Mesendoderm (in vitro differentiated cells): ENCODE data around the gene USPL1. TPM values are rescaled to one million over a fixed set of nuclear protein-coding genes. Genes with fewer than 3 reads are reported as not detected.

Source experiments
- DNase-seq: peaks from one replicate; pipeline ENCODE4 v3.0.0; 2013
- H2AK5ac ChIP-seq: 2 replicates; pipeline ENCODE4 v1.6.1; 2013; ENCODE audit warnings: low read length, inconsistent platforms
- H2BK120ac ChIP-seq: 2 replicates; pipeline ENCODE4 v1.6.1; 2013; ENCODE audit warnings: low read depth, mild to moderate bottlenecking, low read length, moderate library complexity, mixed read lengths
- H2BK15ac ChIP-seq: replicated peaks from 2 replicates; pipeline ENCODE4 v1.6.1; 2013; ENCODE audit warnings: low read depth, mild to moderate bottlenecking, moderate library complexity
- H2BK5ac ChIP-seq: 2 replicates; pipeline ENCODE4 v1.6.1; 2013; ENCODE audit warnings: low read length, inconsistent platforms
- H3K18ac ChIP-seq: 2 replicates; pipeline ENCODE4 v1.6.1; 2013; ENCODE audit warnings: mild to moderate bottlenecking, low read length, mixed read lengths
- H3K23ac ChIP-seq: one replicate; pipeline ENCODE4 v1.6.1; 2013; ENCODE audit warnings: low read length
- H3K27ac ChIP-seq: 2 replicates; pipeline ENCODE4 v1.5.1; 2013; ENCODE audit warnings: low read depth, mild to moderate bottlenecking, inconsistent platforms, low read length, moderate library complexity
- H3K27me3 ChIP-seq: 2 replicates; pipeline ENCODE4 v1.6.1; 2013; ENCODE audit warnings: low read length, control low read depth, mild to moderate bottlenecking, inconsistent platforms; ENCODE audit not compliant: insufficient read depth, poor library complexity
- H3K36me3 ChIP-seq: 2 replicates; pipeline ENCODE4 v1.6.1; 2013; ENCODE audit warnings: low read length, inconsistent platforms; ENCODE audit not compliant: control insufficient read depth, insufficient read depth
- H3K4ac ChIP-seq: one replicate; pipeline ENCODE4 v1.6.1; 2013; ENCODE audit warnings: low read depth, mild to moderate bottlenecking, low read length, moderate library complexity
- H3K4me1 ChIP-seq: 2 replicates; pipeline ENCODE4 v1.6.1; 2013; ENCODE audit warnings: low read depth, low read length, inconsistent platforms; ENCODE audit not compliant: control insufficient read depth
- H3K4me2 ChIP-seq: 2 replicates; pipeline ENCODE4 v1.6.1; 2013; ENCODE audit warnings: low read length
- H3K4me3 ChIP-seq: 2 replicates; pipeline ENCODE4 v1.5.1; 2013; ENCODE audit warnings: mild to moderate bottlenecking, low read length
- H3K56ac ChIP-seq: one replicate; pipeline ENCODE4 v1.6.1; 2013; ENCODE audit warnings: low read length
- H3K79me1 ChIP-seq: 2 replicates; pipeline ENCODE4 v1.6.1; 2013; ENCODE audit warnings: low read length, inconsistent platforms
- H3K79me2 ChIP-seq: 2 replicates; pipeline ENCODE4 v1.6.1; 2013; ENCODE audit warnings: mild to moderate bottlenecking, low read length; ENCODE audit not compliant: control insufficient read depth, insufficient read depth
- H3K9ac ChIP-seq: 2 replicates; pipeline ENCODE4 v1.6.1; 2013; ENCODE audit warnings: low read length, inconsistent platforms
- H4K5ac ChIP-seq: one replicate; pipeline ENCODE4 v1.6.1; 2013; ENCODE audit warnings: low read length
- H4K8ac ChIP-seq: one replicate; pipeline ENCODE4 v1.6.1; 2013; ENCODE audit warnings: low read depth, mild to moderate bottlenecking, control low read depth, low read length, moderate library complexity
- WGBS: extraction: QIAGEN DNeasy Blood & Tissue Kit; methylation state at CpG from one replicate; pipeline ENCODE4 v1.1.7; 2013; ENCODE audit warnings: low lambda C conversion rate, missing lambda C conversion rate; ENCODE audit not compliant: insufficient coverage; ENCODE audit errors: extremely low coverage; 5-methylcytosine and 5-hydroxymethylcytosine counted together
- polyA plus RNA-seq, 2 experiments: library from polyadenylated mRNA; stranded (reverse); fragments of 200-250 nt; gene quantifications; one replicate each; pipeline ENCODE4 v1.2.3, GENCODE V29; 2013

USPL1 gene
- polyA plus RNA-seq (2013, experiment 1 of 2), result 9.5 TPM
- 9.7 TPM for polyA plus RNA-seq (2013, experiment 2 of 2)

DNA sequence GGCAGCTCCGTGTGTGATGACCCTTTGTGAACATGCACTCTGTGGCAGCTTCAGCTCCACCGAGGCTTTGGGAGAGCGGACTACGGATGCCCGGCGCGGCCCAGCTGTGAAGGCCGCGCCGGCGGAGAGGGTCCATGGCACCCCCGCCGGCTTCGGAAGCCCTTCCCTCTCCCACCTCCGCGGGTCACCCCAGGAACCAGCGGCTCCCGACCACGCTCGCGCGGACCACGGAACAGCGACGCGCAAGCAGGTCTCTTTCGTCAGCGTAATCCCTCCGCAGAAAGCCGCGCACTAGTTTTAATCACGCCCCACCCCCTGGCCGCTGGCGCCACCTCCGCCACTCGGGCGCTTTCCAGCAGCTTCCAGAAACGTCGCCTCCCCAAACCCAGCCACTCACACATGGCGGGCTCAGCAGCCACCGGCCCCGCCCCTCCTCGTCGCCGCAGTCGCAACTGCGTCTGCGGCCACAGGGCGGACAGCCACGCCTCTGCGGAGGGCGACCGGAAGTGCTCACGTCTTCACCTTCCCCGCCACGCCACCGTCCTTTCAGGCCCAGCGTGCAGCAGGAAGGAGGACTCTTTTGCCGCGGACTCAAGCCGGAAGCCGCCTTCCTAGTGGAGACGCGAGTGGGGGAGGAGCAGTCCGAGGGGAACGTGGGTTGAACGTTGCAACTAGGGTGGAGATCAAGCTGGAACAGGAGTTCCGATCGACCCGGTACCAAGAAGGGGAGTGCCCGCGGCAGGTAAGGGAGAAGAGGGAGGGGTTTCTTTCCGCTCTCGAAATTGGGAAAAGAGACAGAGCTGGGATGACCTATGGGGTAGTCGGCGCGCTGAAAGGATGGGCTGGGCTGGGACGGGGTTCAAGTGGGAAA lies at the start of gene USPL1:
Gene USPL1, plus strand, starts transcription at position 606 of the 871 bp plus-strand sequence. CDS start 3,221 bp downstream, outside the sequence.
- Histone ChIP-seq H3K4me2 (peak within 1 kb of the TSS; percentile 93), H3K79me2 (peaks cover 34% of the 10 kb centered on the region), H3K23ac (peak within 1 kb of the TSS; percentile 87), H2BK120ac (peak within 1 kb of the TSS; percentile 17), H2AK5ac (no peak within 1 kb of the TSS), H3K4me1 (peaks cover 4% of the 10 kb centered on the region), H3K9ac (peak within 1 kb of the TSS; percentile 93), H3K36me3 (no peaks in the 10 kb centered on the region), H4K8ac (no peak within 1 kb of the TSS), H3K27ac (peak within 1 kb of the TSS; percentile 99), H3K79me1 (peaks cover 6% of the 10 kb centered on the region), H4K5ac (peak within 1 kb of the TSS; percentile 65), H3K4ac (peak within 1 kb of the TSS; percentile 64), H2BK5ac (peak within 1 kb of the TSS; percentile 47), H3K56ac (peak within 1 kb of the TSS; percentile 95), H2BK15ac (no peak within 1 kb of the TSS), H3K18ac (peak within 1 kb of the TSS; percentile 82), H3K4me3 (peak within 1 kb of the TSS; percentile 76), H3K27me3 (no peaks in the 10 kb centered on the region)
- peak; percentile 99 for DNase-seq
- no CpG with 5 or more reads among the region's 78 CpGs for WGBS

DNA sequence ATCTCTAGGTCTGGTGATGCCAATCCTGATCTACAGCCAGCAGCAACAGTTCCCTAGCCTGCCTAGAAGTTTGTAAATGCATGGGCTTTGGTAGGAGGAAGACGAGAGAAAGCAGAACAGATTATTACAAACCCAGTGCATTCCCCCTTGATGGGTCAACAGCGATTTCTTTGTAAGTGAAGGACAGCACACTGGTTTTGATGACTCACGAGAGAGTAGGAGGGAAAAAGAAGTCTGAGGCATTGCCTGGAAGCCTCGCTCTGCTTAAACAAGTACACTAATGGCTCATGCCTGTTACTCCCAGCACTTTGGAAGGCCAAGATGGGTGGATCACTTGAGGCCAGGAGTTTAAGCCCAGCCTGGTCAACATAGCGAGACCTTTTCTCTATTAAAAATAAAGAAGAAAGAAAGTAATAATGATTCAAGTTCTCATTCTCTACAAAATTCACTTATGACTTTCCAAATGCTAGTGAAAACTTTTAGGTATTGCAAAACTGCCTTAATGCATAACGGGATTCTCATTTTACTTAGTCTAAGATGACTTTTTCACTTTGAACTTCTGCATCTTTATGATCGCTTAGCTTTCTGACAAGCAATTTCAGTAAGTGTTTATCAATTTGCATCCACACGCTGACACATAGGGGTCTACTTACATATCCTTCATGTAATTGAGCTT lies 47.7 kb upstream of the USPL1 start:
- no peak overlapping the region for H2AK5ac ChIP-seq
- H3K79me1 ChIP-seq, result no peaks in the 10 kb centered on the region
- H2BK5ac ChIP-seq, result no peak overlapping the region
- H3K27me3 ChIP-seq, result no peaks in the 10 kb centered on the region
- no peak overlapping the region for H2BK15ac ChIP-seq
- H3K4me2 ChIP-seq, result no peak overlapping the region
- no peak overlapping the region for H2BK120ac ChIP-seq
- peak overlapping the region; percentile 6 for H3K4ac ChIP-seq
- no peaks in the 10 kb centered on the region for H3K79me2 ChIP-seq
- H3K4me3 ChIP-seq, result no peak overlapping the region
- DNase-seq, result peak; percentile 69
- no peaks in the 10 kb centered on the region for H3K36me3 ChIP-seq
- H3K27ac ChIP-seq, result no peak overlapping the region
- peak overlapping the region; percentile 28 for H3K56ac ChIP-seq
- no peak overlapping the region for H4K8ac ChIP-seq
- H3K23ac ChIP-seq, result no peak overlapping the region
- no peak overlapping the region for H3K9ac ChIP-seq
- no peak overlapping the region for H4K5ac ChIP-seq
- no peaks in the 10 kb centered on the region for H3K4me1 ChIP-seq
- no CpG with 5 or more reads among the region's 8 CpGs for WGBS
- no peak overlapping the region for H3K18ac ChIP-seq

DNA sequence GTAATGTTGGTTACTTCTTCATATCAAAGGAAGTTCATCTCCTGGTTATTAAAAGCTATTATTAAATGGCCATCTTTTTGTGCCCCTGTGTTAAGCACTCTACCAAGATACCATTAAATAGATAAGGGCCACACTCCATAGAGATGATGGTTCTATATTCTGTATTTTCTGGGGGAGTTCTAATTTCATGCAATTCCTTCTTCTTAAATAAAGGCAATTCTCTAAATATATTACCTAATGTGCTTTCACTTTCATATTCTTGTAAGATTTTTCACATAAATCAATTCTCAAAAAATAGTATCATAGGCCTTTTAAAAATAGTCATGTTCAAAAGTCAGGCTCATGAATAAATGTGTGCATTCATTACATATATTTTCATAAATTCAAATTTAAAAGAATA lies 47.0 kb upstream of the USPL1 start:
- Histone ChIP-seq H3K36me3 (no peaks in the 10 kb centered on the region), H4K5ac (no peak overlapping the region), H3K18ac (no peak overlapping the region), H3K4me1 (no peaks in the 10 kb centered on the region), H3K4me3 (no peak overlapping the region), H3K4me2 (no peak overlapping the region), H2BK120ac (no peak overlapping the region), H4K8ac (no peak overlapping the region), H3K79me1 (no peaks in the 10 kb centered on the region), H3K27ac (no peak overlapping the region), H3K4ac (no peak overlapping the region), H2BK15ac (no peak overlapping the region), H3K27me3 (no peaks in the 10 kb centered on the region), H3K9ac (no peak overlapping the region), H3K79me2 (no peaks in the 10 kb centered on the region), H2BK5ac (no peak overlapping the region), H2AK5ac (no peak overlapping the region), H3K23ac (no peak overlapping the region), H3K56ac (no peak overlapping the region)
- DNase-seq, result no peak

DNA sequence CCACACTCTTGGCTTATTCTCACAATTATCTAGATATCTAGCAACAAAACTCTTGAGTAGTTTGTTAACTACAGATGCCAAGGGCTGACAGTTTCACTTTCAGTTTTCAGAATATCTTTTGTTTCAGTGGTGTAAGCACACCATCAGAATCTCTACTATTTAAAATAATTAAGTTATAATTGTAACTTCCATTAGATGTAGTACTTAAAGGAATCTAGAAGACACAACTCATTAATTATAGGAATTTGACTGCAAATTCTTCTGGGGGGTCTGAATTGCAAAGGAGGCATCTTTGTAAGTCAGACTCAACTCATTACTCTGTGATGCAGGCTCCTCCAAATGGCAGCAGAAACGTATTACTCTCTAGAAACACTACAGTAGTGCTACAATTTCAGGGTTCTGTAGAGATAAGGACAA lies 44.9 kb upstream of the USPL1 start:
- Histone ChIP-seq H2BK5ac (no peak overlapping the region), H3K56ac (no peak overlapping the region), H3K79me1 (no peaks in the 10 kb centered on the region), H4K8ac (no peak overlapping the region), H3K23ac (no peak overlapping the region), H3K18ac (no peak overlapping the region), H3K9ac (no peak overlapping the region), H3K36me3 (no peaks in the 10 kb centered on the region), H3K79me2 (no peaks in the 10 kb centered on the region), H2BK15ac (no peak overlapping the region), H3K27me3 (no peaks in the 10 kb centered on the region), H3K27ac (no peak overlapping the region), H2BK120ac (no peak overlapping the region), H3K4ac (no peak overlapping the region), H3K4me3 (no peak overlapping the region), H2AK5ac (no peak overlapping the region), H4K5ac (no peak overlapping the region), H3K4me1 (no peaks in the 10 kb centered on the region), H3K4me2 (no peak overlapping the region)
- peak; percentile 35 for DNase-seq
- no CpG with 5 or more reads among the region's 1 CpG for WGBS

DNA sequence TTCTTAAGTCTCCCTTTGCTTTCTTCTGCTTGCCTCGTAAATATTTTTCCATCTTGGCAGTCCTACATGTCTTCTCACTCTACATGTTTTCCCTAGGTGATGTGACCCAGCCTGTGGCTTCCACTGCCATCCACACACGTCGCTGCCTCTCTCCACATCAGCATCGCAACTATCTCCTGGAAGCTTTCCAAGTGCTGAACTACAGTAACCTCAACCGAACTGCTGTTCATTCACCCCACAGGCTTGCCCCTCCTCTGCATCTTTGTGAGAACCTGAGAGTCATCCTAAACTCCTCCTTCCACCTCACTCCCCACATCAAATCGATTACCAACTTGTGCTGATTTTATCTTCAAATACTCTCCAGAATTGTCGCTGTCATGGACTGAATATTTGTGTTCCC lies 41.2 kb upstream of the USPL1 start:
- Histone ChIP-seq H3K79me1 (no peaks in the 10 kb centered on the region), H4K5ac (no peak overlapping the region), H3K27me3 (no peaks in the 10 kb centered on the region), H3K9ac (no peak overlapping the region), H3K79me2 (no peaks in the 10 kb centered on the region), H3K4me3 (no peak overlapping the region), H4K8ac (no peak overlapping the region), H3K23ac (no peak overlapping the region), H2AK5ac (no peak overlapping the region), H3K56ac (no peak overlapping the region), H3K18ac (no peak overlapping the region), H3K36me3 (no peaks in the 10 kb centered on the region), H2BK120ac (no peak overlapping the region), H3K4me2 (no peak overlapping the region), H2BK5ac (no peak overlapping the region), H3K27ac (no peak overlapping the region), H3K4ac (no peak overlapping the region), H2BK15ac (no peak overlapping the region), H3K4me1 (no peaks in the 10 kb centered on the region)
- DNase-seq, result no peak
- WGBS, result no CpG with 5 or more reads among the region's 7 CpGs
